ACC112 (cell line): ENCODE results near the gene DLG2.
"Not testable (repeated sequence)": the region's sequence is repeated elsewhere in the genome, so short reads cannot be mapped to it uniquely, and the experiment has no call there.

Experiments used
- H2AFZ ChIP-seq: fragments of 200-600 bp; sonication (generic); one replicate; pipeline ENCODE4 v1.6.0; 2017; ENCODE audit warnings: antibody characterized with exemption, low read length; ENCODE audit not compliant: unreplicated experiment
- H3K27ac ChIP-seq: fragments of 200-600 bp; sonication (generic); 2 replicates; pipeline ENCODE4 v1.5.1; 2014; ENCODE audit warnings: low read depth, mild to moderate bottlenecking, antibody characterized with exemption, low read length, moderate library complexity
- H3K27me3 ChIP-seq: fragments of 200-600 bp; sonication (generic); 2 replicates; pipeline ENCODE4 v1.6.1; 2014; ENCODE audit warnings: mild to moderate bottlenecking, antibody characterized with exemption, low read length, moderate library complexity, mixed read lengths; ENCODE audit not compliant: insufficient read depth
- H3K36me3 ChIP-seq: fragments of 200-600 bp; sonication (generic); 2 replicates; pipeline ENCODE4 v1.6.1; 2016; ENCODE audit warnings: mild to moderate bottlenecking, antibody characterized with exemption, low read length, moderate library complexity, mixed read lengths; ENCODE audit not compliant: insufficient read depth
- H3K4me1 ChIP-seq: fragments of 200-600 bp; sonication (generic); one replicate; pipeline ENCODE4 v1.6.1; 2016; ENCODE audit warnings: low read length, mixed read lengths; ENCODE audit not compliant: insufficient read depth, unreplicated experiment, control insufficient read depth
- H3K4me3 ChIP-seq: fragments of 200-600 bp; sonication (generic); 2 replicates; pipeline ENCODE4 v1.5.1; 2014; ENCODE audit warnings: mild to moderate bottlenecking, low read depth, low read length
- H3K79me2 ChIP-seq: fragments of 200-600 bp; sonication (generic); one replicate; pipeline ENCODE4 v1.6.0; 2016; ENCODE audit warnings: low read length; ENCODE audit not compliant: control insufficient read depth, unreplicated experiment, insufficient read depth

Gene DLG2

GRCh38 chr11:84795698-84796097 is 831.4 kb downstream of the DLG2 start:
- H3K79me2 ChIP-seq, result no peaks in the 10 kb centered on the region
- H3K27ac ChIP-seq, result no peak overlapping the region
- H3K4me3 ChIP-seq, result no peak overlapping the region
- H3K27me3 ChIP-seq, result peaks cover 40% of the 10 kb centered on the region; the same call in 1 of the 2 replicates
- no peaks in the 10 kb centered on the region for H3K36me3 ChIP-seq
- H3K4me1 ChIP-seq, result no peaks in the 10 kb centered on the region
- no peak overlapping the region for H2AFZ ChIP-seq

- Histone ChIP-seq H3K27me3 (peaks cover 40% of the 10 kb centered on the region; the same call in 1 of the 2 replicates), H3K79me2 (no peaks in the 10 kb centered on the region), H3K27ac (no peak overlapping the region), H3K4me1 (no peaks in the 10 kb centered on the region), H2AFZ (no peak overlapping the region), H3K4me3 (no peak overlapping the region), H3K36me3 (no peaks in the 10 kb centered on the region)
Measured at GRCh38 chr11:84794663-84795443, 832.3 kb downstream of the DLG2 start.

GRCh38 chr11:84793318-84793717 is 833.8 kb downstream of the DLG2 start:
- no peaks in the 10 kb centered on the region for H3K36me3 ChIP-seq
- H2AFZ ChIP-seq, result no peak overlapping the region
- H3K4me3 ChIP-seq, result no peak overlapping the region
- H3K4me1 ChIP-seq, result no peaks in the 10 kb centered on the region
- no peak overlapping the region for H3K27ac ChIP-seq
- H3K27me3 ChIP-seq, result peaks cover 37% of the 10 kb centered on the region; the same call in 1 of the 2 replicates
- no peaks in the 10 kb centered on the region for H3K79me2 ChIP-seq

GRCh38 chr11:84790849-84791427 is 836.2 kb downstream of the DLG2 start:
- Histone ChIP-seq H3K4me3 (no peak overlapping the region), H3K36me3 (no peaks in the 10 kb centered on the region)

DNA sequence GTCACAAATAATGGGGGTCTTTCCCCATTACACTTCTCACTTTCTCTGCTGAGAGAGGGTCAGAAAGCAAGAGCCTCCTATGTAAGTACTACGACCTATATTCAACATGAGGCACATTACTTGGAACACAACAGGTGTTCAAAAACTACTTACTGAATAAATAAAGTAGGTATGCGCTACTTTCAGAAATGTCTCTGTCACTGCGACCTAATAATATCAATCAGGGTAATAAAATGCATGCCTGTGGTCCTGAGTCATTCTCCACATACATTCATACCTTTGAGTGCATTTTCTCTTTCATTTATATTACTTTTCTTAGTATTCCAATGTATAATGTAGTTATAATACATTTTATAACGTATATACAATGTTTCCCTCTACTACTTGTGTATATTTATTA is 838.9 kb downstream of the DLG2 start:
- H3K27me3 ChIP-seq, result peaks cover 13% of the 10 kb centered on the region
- no peak overlapping the region for H2AFZ ChIP-seq
- H3K4me1 ChIP-seq, result no peaks in the 10 kb centered on the region
- no peak overlapping the region for H3K4me3 ChIP-seq
- H3K27ac ChIP-seq, result no peak overlapping the region
- H3K36me3 ChIP-seq, result no peaks in the 10 kb centered on the region
- H3K79me2 ChIP-seq, result no peaks in the 10 kb centered on the region

More at GRCh38 chr11:84790849-84791427, 836.2 kb downstream of the DLG2 start:
- Histone ChIP-seq H3K27me3 (peaks cover 25% of the 10 kb centered on the region; the same call in 1 of the 2 replicates), H2AFZ (no peak overlapping the region), H3K27ac (no peak overlapping the region), H3K4me1 (no peaks in the 10 kb centered on the region), H3K79me2 (no peaks in the 10 kb centered on the region)

GRCh38 chr11:84784158-84784557 is 843.0 kb downstream of the DLG2 start:
- H2AFZ ChIP-seq, H3K4me1 ChIP-seq, H3K4me3 ChIP-seq, H3K27ac ChIP-seq, H3K79me2 ChIP-seq, H3K36me3 ChIP-seq: not testable (repeated sequence)
- H3K27me3 ChIP-seq, result peaks cover 15% of the 10 kb centered on the region

DNA sequence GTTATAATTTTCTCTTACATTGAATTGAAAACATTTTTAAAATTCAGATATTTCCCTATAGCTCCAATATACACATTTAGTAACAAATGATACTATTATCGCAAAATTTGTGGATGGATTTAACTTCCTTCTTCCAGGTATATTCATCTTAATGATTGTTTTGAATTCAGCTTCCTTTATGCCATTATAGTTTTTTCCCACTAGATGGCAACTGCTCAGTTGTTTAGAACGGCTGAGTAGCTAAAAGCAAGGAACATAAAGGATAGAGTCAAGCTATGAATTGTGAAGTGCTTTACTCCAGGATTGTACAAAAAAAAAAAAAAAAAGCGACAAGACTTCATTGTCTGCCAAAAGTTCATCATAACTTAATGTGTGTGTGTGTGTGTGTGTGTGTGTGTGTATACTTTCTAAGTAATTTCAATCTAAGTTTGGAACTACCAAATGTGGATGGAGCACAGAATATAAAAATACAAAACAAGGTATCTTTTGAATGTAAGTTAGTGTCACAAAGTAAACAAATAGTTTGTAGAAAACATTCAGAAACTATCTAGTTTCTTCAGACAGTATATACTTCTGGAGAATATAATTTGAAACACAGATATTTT is 846.4 kb downstream of the DLG2 start:
- Histone ChIP-seq H3K27me3 (peaks cover 23% of the 10 kb centered on the region), H3K79me2 (no peaks in the 10 kb centered on the region), H3K4me3 (no peak overlapping the region), H2AFZ (no peak overlapping the region), H3K4me1 (no peaks in the 10 kb centered on the region), H3K27ac (no peak overlapping the region), H3K36me3 (no peaks in the 10 kb centered on the region)

DNA sequence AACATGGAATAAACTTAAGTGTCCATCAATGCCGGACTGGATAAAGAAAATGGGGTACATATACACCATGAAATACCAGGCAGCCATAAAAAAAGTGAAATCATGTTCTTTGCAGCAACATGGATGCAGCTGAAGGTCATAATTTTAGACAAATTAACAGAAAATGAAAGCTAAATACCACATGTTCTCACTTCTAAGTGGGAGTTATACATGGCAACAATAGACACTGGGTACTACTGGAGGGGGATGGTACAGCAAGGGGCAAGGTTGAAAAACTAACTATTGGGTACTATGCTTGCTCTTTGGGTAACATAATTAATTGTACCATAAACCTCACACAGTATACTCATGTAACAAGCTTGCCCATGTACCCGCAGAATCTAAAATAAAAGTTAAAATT is 851.6 kb downstream of the DLG2 start:
- H3K4me3 ChIP-seq, result no peak overlapping the region
- no peaks in the 10 kb centered on the region for H3K36me3 ChIP-seq
- no peak overlapping the region for H3K27ac ChIP-seq
- H3K79me2 ChIP-seq, result no peaks in the 10 kb centered on the region
- no peaks in the 10 kb centered on the region for H3K4me1 ChIP-seq
- peaks cover 11% of the 10 kb centered on the region for H3K27me3 ChIP-seq
- H2AFZ ChIP-seq, result no peak overlapping the region

- Histone ChIP-seq H3K4me1 (no peaks in the 10 kb centered on the region), H3K27me3 (no peaks in the 10 kb centered on the region), H3K4me3 (no peak overlapping the region), H3K36me3 (no peaks in the 10 kb centered on the region), H3K79me2 (no peaks in the 10 kb centered on the region), H3K27ac (no peak overlapping the region), H2AFZ (no peak overlapping the region)
Measured at GRCh38 chr11:84763931-84764330, 863.2 kb downstream of the DLG2 start.

DNA sequence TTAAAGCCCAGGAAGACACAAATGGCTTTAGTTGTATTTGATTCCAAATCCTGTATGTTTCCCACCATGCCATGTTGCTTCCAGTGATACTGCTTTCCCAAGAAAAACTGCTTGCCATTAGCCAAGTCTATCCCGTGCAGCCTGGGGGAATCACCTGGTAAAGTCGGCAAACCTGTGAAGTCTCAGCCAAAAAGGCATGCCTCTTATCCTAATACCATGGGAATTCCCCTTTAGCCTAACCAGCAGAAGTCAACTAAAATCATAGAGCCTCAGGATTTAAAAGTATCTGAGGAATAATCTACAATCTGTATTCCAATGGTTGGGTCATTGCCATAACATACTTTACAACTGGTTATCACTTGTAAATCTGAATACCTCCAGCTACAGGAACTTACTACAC is 869.4 kb downstream of the DLG2 start:
- Histone ChIP-seq H3K27ac (no peak overlapping the region), H3K4me1 (no peaks in the 10 kb centered on the region), H3K4me3 (no peak overlapping the region), H3K36me3 (no peaks in the 10 kb centered on the region), H2AFZ (no peak overlapping the region), H3K27me3 (no peaks in the 10 kb centered on the region), H3K79me2 (no peaks in the 10 kb centered on the region)

- Histone ChIP-seq H3K4me3 (no peak overlapping the region), H3K36me3 (no peaks in the 10 kb centered on the region)
Measured at GRCh38 chr11:84751371-84751770, 875.8 kb downstream of the DLG2 start.

More at GRCh38 chr11:84751371-84751770, 875.8 kb downstream of the DLG2 start:
- Histone ChIP-seq H2AFZ (no peak overlapping the region), H3K27ac (no peak overlapping the region), H3K79me2 (no peaks in the 10 kb centered on the region), H3K27me3 (no peaks in the 10 kb centered on the region; the same call in 1 of the 2 replicates), H3K4me1 (no peaks in the 10 kb centered on the region)
